Hepatocyte (in vitro differentiated cells): Measurements from ENCODE around the gene SART3. TPM values are rescaled to one million over a fixed set of nuclear protein-coding genes. Genes with fewer than 3 reads are reported as not detected.

Experiments used
- DNase-seq: peaks from one replicate; pipeline ENCODE4 v3.0.0-alpha.2; 2016; ENCODE audit warnings: low spot score
- H2AFZ ChIP-seq: fragments of 200-600 bp; sonication (generic); 2 replicates; pipeline ENCODE4 v1.6.0; 2016; ENCODE audit warnings: antibody characterized with exemption, mild to moderate bottlenecking
- H3K27ac ChIP-seq: fragments of 200-600 bp; sonication (generic); 2 replicates; pipeline ENCODE4 v1.5.1; 2016; ENCODE audit warnings: mild to moderate bottlenecking
- H3K27me3 ChIP-seq: fragments of 200-600 bp; sonication (generic); 2 replicates; pipeline ENCODE4 v1.6.1; 2016
- H3K36me3 ChIP-seq: fragments of 200-600 bp; sonication (generic); replicated peaks from 2 replicates; pipeline ENCODE4 v1.5.1; 2016; ENCODE audit warnings: low read depth; ENCODE audit not compliant: insufficient read depth
- H3K4me1 ChIP-seq: fragments of 200-600 bp; sonication (generic); 2 replicates; pipeline ENCODE4 v1.5.1; 2016; ENCODE audit warnings: mild to moderate bottlenecking, moderate library complexity; ENCODE audit not compliant: insufficient read depth
- H3K4me2 ChIP-seq: fragments of 200-600 bp; sonication (generic); 2 replicates; pipeline ENCODE4 v1.6.0; 2016
- H3K4me3 ChIP-seq: fragments of 200-600 bp; sonication (generic); 2 replicates; pipeline ENCODE4 v1.5.1; 2016; ENCODE audit warnings: mild to moderate bottlenecking
- H3K79me2 ChIP-seq: fragments of 200-600 bp; sonication (generic); 2 replicates; pipeline ENCODE4 v1.6.0; 2017; ENCODE audit warnings: mild to moderate bottlenecking
- H3K9me2 ChIP-seq: fragments of 200-600 bp; sonication (generic); replicated peaks from 2 replicates; pipeline ENCODE4 v1.6.0; 2017; ENCODE audit warnings: mild to moderate bottlenecking; ENCODE audit not compliant: insufficient read depth
- H3K9me3 ChIP-seq: fragments of 200-600 bp; sonication (generic); 2 replicates; pipeline ENCODE4 v1.5.1; 2016; ENCODE audit warnings: low read depth, mild to moderate bottlenecking
- H4K20me1 ChIP-seq: fragments of 200-600 bp; sonication (generic); 2 replicates; pipeline ENCODE4 v1.6.0; 2016; ENCODE audit warnings: mild to moderate bottlenecking; ENCODE audit not compliant: insufficient read depth, poor library complexity, severe bottlenecking
- EZH2 ChIP-seq: fragments of 200-600 bp; sonication (generic); IDR thresholded peaks from 2 replicates; pipeline ENCODE4 v1.6.1; 2016; ENCODE audit warnings: antibody characterized with exemption, mild to moderate bottlenecking, borderline replicate concordance
- EZH2phosphoT487 ChIP-seq: fragments of 200-600 bp; sonication (generic); IDR thresholded peaks from one replicate; pipeline ENCODE4 v1.6.1; 2018; ENCODE audit warnings: antibody characterized with exemption, mild to moderate bottlenecking, low read depth, moderate library complexity; ENCODE audit not compliant: unreplicated experiment, severe bottlenecking
- WGBS: methylation state at CpG from one replicate; pipeline ENCODE4 v1.1.6; 2016; ENCODE audit warnings: low lambda C conversion rate; ENCODE audit errors: missing lambda C conversion rate; 5-methylcytosine and 5-hydroxymethylcytosine counted together
- polyA plus RNA-seq: library from polyadenylated mRNA; unstranded; fragments of >200 nt; fragmentation: Nextera tagmentation; extraction: Ambion mirVana; gene quantifications from 2 replicates; pipeline ENCODE4 v1.2.1, GENCODE V29; 2016
- total RNA-seq: library from RNA; depleted of rRNA; stranded (reverse); fragments of >200 nt; gene quantifications from 2 replicates; pipeline ENCODE4 v1.2.3, GENCODE V29; 2014
- TF ChIP-seq, protein P1 (sequence below): fragments of 200-600 bp; sonication (generic); IDR thresholded peaks from 2 replicates; pipeline ENCODE4 v1.5.1; 2016; ENCODE audit warnings: antibody characterized with exemption, mild to moderate bottlenecking; ENCODE audit not compliant: poor library complexity

The SART3 gene
- total and polyA plus RNA-seq, 2 experiments from 2014 or later = 25.0 to 60.4 TPM

- Histone ChIP-seq H3K27ac (no peak overlapping the region), H3K4me1 (peaks cover 14% of the 10 kb centered on the region), H3K9me3 (no peaks in the 10 kb centered on the region), H2AFZ (no peak overlapping the region), H3K36me3 (no peaks in the 10 kb centered on the region), H4K20me1 (no peaks in the 10 kb centered on the region), H3K4me2 (no peak overlapping the region), H3K9me2 (no peaks in the 10 kb centered on the region), H3K79me2 (no peaks in the 10 kb centered on the region), H3K4me3 (no peak overlapping the region), H3K27me3 (no peaks in the 10 kb centered on the region)
- 92% methylated on average over 4 of the region's 4 CpGs for WGBS
- no peak for DNase-seq
- TF ChIP-seq EZH2phosphoT487 (no peak), EZH2 (no peak)
- TF ChIP-seq, protein P1, sequence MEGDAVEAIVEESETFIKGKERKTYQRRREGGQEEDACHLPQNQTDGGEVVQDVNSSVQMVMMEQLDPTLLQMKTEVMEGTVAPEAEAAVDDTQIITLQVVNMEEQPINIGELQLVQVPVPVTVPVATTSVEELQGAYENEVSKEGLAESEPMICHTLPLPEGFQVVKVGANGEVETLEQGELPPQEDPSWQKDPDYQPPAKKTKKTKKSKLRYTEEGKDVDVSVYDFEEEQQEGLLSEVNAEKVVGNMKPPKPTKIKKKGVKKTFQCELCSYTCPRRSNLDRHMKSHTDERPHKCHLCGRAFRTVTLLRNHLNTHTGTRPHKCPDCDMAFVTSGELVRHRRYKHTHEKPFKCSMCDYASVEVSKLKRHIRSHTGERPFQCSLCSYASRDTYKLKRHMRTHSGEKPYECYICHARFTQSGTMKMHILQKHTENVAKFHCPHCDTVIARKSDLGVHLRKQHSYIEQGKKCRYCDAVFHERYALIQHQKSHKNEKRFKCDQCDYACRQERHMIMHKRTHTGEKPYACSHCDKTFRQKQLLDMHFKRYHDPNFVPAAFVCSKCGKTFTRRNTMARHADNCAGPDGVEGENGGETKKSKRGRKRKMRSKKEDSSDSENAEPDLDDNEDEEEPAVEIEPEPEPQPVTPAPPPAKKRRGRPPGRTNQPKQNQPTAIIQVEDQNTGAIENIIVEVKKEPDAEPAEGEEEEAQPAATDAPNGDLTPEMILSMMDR = no peak
These were observed 44.9 kb upstream of the SART3 start for GRCh38 chr12:108605690-108606406.

DNA sequence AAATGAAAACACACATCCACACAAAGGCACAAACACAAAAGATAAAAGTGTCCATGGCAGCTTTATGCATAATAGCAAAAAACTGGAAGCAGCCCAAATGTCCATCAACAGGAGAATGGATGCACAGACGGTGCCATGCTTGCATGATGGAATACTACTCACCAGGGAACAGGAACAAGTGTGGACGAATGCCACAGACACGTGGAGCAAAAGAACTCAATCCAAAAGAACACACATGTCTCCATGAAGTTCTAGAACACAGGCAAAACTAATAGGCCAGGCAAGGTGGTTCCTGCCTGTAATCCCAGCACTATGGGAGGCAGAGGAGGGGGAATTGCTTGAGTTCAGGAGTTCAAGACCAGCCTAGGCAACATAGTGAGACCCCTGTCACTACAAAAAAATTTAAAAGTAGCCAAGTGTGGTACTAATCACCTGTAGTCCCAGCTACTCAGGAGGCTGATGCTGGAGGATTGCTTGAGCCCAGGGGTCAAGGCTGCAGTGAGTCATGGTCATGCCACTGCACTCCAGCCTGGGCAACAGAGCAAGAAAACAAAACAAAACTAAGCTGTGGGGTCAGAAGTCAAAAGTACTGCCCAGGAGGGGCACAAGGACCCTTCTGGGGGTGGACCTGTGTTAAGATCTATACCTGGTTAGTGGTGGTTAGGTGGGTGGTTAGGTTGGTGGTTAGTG lies 44.2 kb upstream of the SART3 start:
- H3K27me3 ChIP-seq = no peaks in the 10 kb centered on the region
- no peaks in the 10 kb centered on the region for H4K20me1 ChIP-seq
- H3K4me1 ChIP-seq = peaks cover 7% of the 10 kb centered on the region
- H3K9me3 ChIP-seq = no peaks in the 10 kb centered on the region
- no peak for DNase-seq
- H3K79me2 ChIP-seq = no peaks in the 10 kb centered on the region
- no peaks in the 10 kb centered on the region for H3K36me3 ChIP-seq
- TF ChIP-seq EZH2 (no peak), EZH2phosphoT487 (no peak)
- TF ChIP-seq, protein P1 = no peak
- no peak overlapping the region for H2AFZ ChIP-seq
- no peak overlapping the region for H3K4me2 ChIP-seq
- no peak overlapping the region for H3K27ac ChIP-seq
- WGBS = 84% methylated on average over 3 of the region's 3 CpGs
- H3K9me2 ChIP-seq = no peaks in the 10 kb centered on the region
- H3K4me3 ChIP-seq = no peak overlapping the region

DNA sequence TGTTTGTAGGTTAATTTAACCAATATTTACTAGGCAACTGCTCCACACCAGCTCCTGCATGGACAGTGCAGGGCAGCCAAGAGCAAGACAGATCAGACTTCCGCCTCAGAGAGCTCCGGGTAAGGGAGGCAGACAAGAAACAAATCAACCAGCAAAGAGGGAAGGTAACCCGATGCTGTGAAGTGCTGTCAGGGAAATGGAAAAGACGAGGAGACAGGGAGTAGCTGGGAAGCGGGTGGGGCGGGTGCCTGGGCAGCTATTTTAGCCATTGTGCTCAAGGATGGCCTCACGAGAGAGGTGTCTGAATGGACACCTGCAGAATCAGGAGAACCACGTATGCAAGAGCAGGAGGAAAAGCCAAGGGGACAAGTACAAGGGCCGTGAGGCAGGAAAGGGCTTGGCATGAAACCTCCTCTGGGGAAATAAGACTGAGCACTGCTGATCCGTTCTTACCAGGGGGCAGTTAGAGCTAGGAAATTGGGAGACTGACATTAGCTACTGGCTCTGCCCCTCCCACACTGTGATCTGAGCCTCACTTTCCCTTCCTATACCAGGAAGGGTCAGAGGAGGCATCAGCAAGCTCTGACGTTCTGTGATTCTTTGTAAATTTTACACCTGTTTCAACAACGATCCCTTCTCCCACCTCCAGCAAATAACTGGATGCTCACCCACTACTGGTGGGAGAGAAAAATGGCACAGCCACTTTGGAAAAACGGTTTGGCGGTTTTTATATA lies 43.4 kb upstream of the SART3 start:
- Histone ChIP-seq H3K4me1 (peaks cover 3% of the 10 kb centered on the region), H3K9me2 (no peaks in the 10 kb centered on the region), H3K4me2 (no peak overlapping the region), H3K27me3 (no peaks in the 10 kb centered on the region), H2AFZ (no peak overlapping the region), H3K4me3 (no peak overlapping the region), H3K79me2 (no peaks in the 10 kb centered on the region), H3K27ac (no peak overlapping the region), H4K20me1 (no peaks in the 10 kb centered on the region), H3K9me3 (no peaks in the 10 kb centered on the region), H3K36me3 (no peaks in the 10 kb centered on the region)
- DNase-seq = no peak
- TF ChIP-seq EZH2phosphoT487 (no peak), EZH2 (no peak)
- TF ChIP-seq, protein P1 = no peak
- WGBS = 60% methylated on average over 14 of the region's 14 CpGs
